Naive thymus-derived CD4-positive, alpha-beta T cell (primary cell): ENCODE measurements around the gene DOCK8. TPM values are rescaled to one million over a fixed set of nuclear protein-coding genes. Genes with fewer than 3 reads are reported as not detected.
"Not testable (repeated sequence)": the region's sequence is repeated elsewhere in the genome, so short reads cannot be mapped to it uniquely, and the experiment has no call there.

Experiments used
- ATAC-seq: fragments of 150-1000 bp; cut with Tn5 transposase; 2 replicates; pipeline ENCODE4 v1.10.0; 2021; ENCODE audit warnings: mild to moderate bottlenecking, moderate library complexity
- CTCF ChIA-PET: fragments of 350-600 bp; sonication (Branson Sonifier 250); formaldehyde crosslinking; loops from one replicate; lab custom pipeline; 2021; ENCODE audit warnings: antibody characterized with exemption; lab: Charles Lee
- POLR2A ChIA-PET: fragments of 350-600 bp; sonication (Branson Sonifier 250); formaldehyde crosslinking; loops from one replicate; lab custom pipeline; 2021; ENCODE audit warnings: antibody characterized with exemption, inconsistent platforms; lab: Charles Lee
- DNase-seq, 9 donors: peaks; one replicate each; pipeline versions ENCODE4 v3.0.0 to v3.0.0-alpha.2; 2020 to 2022; ENCODE audit warnings: mixed read lengths in 1 of 9
- H3K27ac ChIP-seq: one replicate; pipeline ENCODE4 v1.7.0; 2013; ENCODE audit warnings: mild to moderate bottlenecking, low read depth, low read length, moderate library complexity
- H3K27me3 ChIP-seq, 2 donors: one replicate each; pipeline ENCODE4 v1.7.0; 2013; ENCODE audit warnings: low read length in 2 of 2, mild to moderate bottlenecking in 2 of 2, moderate library complexity in 2 of 2; ENCODE audit not compliant: control insufficient read depth in 2 of 2, insufficient read depth in 2 of 2
- H3K36me3 ChIP-seq, 3 experiments: 1 replicate in 2 of 3; 2 replicates in 1 of 3; pipeline ENCODE4 v1.7.0; 2013; ENCODE audit warnings: low read length in 3 of 3, mild to moderate bottlenecking in 3 of 3, moderate library complexity in 1 of 3; ENCODE audit not compliant: insufficient read depth in 3 of 3, control insufficient read depth in 2 of 3
- H3K4me1 ChIP-seq, 2 donors: one replicate each; pipeline ENCODE4 v1.7.0; 2013; ENCODE audit warnings: low read length in 2 of 2, mild to moderate bottlenecking in 2 of 2, moderate library complexity in 1 of 2; ENCODE audit not compliant: control insufficient read depth in 2 of 2, insufficient read depth in 2 of 2
- H3K4me3 ChIP-seq: 2 replicates; pipeline ENCODE4 v1.7.0; 2013; ENCODE audit warnings: mild to moderate bottlenecking, low read length
- H3K9me3 ChIP-seq, 3 experiments: 1 replicate in 2 of 3; 2 replicates in 1 of 3; pipeline ENCODE4 v1.7.0; 2013; ENCODE audit warnings: low read length in 3 of 3; ENCODE audit not compliant: control insufficient read depth in 2 of 3
- H3K27ac Mint-ChIP-seq, 9 donors: one replicate each; pipeline ENCODE4 v1.8.0; 2020 to 2022; ENCODE audit warnings: mixed read lengths in 9 of 9, mild to moderate bottlenecking in 8 of 9, moderate library complexity in 5 of 9, inconsistent platforms in 2 of 9
- H3K27me3 Mint-ChIP-seq, 5 donors: one replicate each; pipeline ENCODE4 v1.8.0; 2021 to 2022; ENCODE audit warnings: mixed read lengths in 5 of 5, mild to moderate bottlenecking in 1 of 5
- H3K36me3 Mint-ChIP-seq, 5 donors: one replicate each; pipeline ENCODE4 v1.8.0; 2020 to 2022; ENCODE audit warnings: mixed read lengths in 5 of 5, mild to moderate bottlenecking in 3 of 5, inconsistent platforms in 1 of 5
- H3K4me1 Mint-ChIP-seq, 7 donors: one replicate each; pipeline ENCODE4 v1.8.0; 2020 to 2022; ENCODE audit warnings: mixed read lengths in 7 of 7, mild to moderate bottlenecking in 3 of 7, inconsistent platforms in 1 of 7
- H3K4me3 Mint-ChIP-seq, 10 donors: one replicate each; pipeline ENCODE4 v1.8.0; 2020 to 2022; ENCODE audit warnings: mild to moderate bottlenecking in 10 of 10, mixed read lengths in 10 of 10, moderate library complexity in 6 of 10, inconsistent platforms in 2 of 10
- H3K9me3 Mint-ChIP-seq, 11 donors: one replicate each; pipeline ENCODE4 v1.8.0; 2020 to 2022; ENCODE audit warnings: mixed read lengths in 11 of 11, mild to moderate bottlenecking in 4 of 11, inconsistent platforms in 1 of 11, moderate library complexity in 1 of 11
- intact Hi-C, 2 donors: fragments of 100-400 bp; cut with micrococcal nuclease; formaldehyde crosslinking; loops; one replicate each; pipeline ENCODE4 v1.15.1; 2023
- polyA plus RNA-seq, 2 donors: library from polyadenylated mRNA; unstranded; fragments of 300-500 nt; fragmentation: Illumina TruSeq; gene quantifications; one replicate each; pipeline ENCODE4 v1.2.3, GENCODE V29; 2021
- total RNA-seq, 6 experiments: library from RNA in 5 of 6; stranded (reverse) in 5 of 6; gene quantifications; 1 replicate in 5 of 6; 2 replicates in 1 of 6; pipeline ENCODE4 v1.2.3 and lab custom pipeline; 2021 to 2026

DOCK8 gene
- total and polyA plus RNA-seq, 7 experiments from 2014 or later: 47.7 to 294 (median 225) TPM

GRCh38 chr9:215631-216155, 1.0 kb downstream of the DOCK8 start:
- no peak overlapping the region for H3K27ac ChIP-seq
- Mint-ChIP-seq H3K9me3 (no peaks in the 10 kb centered on the region), H3K27me3 (peaks cover 9 to 25% (median 12%) of the 10 kb centered on the region in 5 donors), H3K27ac (peak overlapping the region in 2 of 9 donors; percentile 34 to 85), H3K4me3 (peak overlapping the region; percentile 81 to 92 (median 86)), H3K36me3 (peaks cover 0 to 22% (median 0%) of the 10 kb centered on the region in 5 donors), H3K4me1 (peaks cover 0 to 29% (median 7%) of the 10 kb centered on the region in 7 donors)
- POLR2A ChIA-PET: interaction anchor here (1.2 to 3.2 kb wide), 2 partner anchors 57 to 65 kb away, joined by 3 to 12 read pairs; no protein-coding TSS in a partner anchor
- H3K4me3 ChIP-seq: peak overlapping the region; percentile 56
- no peaks in the 10 kb centered on the region for H3K27me3 ChIP-seq
- no peaks in the 10 kb centered on the region for H3K36me3 ChIP-seq
- CTCF ChIA-PET: interaction anchor here (0.6 to 0.9 kb wide), 2 partner anchors 8 to 11 kb away, joined by 3 read pairs; no protein-coding TSS in a partner anchor
- H3K9me3 ChIP-seq: no peaks in the 10 kb centered on the region
- peaks cover 0 to 6% of the 10 kb centered on the region in 2 donors for H3K4me1 ChIP-seq
- no peak for ATAC-seq
- intact Hi-C loops: loop anchor here (1.0 kb wide), 3 partner anchors 8 to 92 kb away; no protein-coding TSS in a partner anchor
- DNase-seq: no peak

GRCh38 chr9:216866-217265, 2.2 kb downstream of the DOCK8 start:
- no peak for DNase-seq
- Histone ChIP-seq H3K9me3 (no peaks in the 10 kb centered on the region), H3K27me3 (no peaks in the 10 kb centered on the region), H3K36me3 (no peaks in the 10 kb centered on the region), H3K4me1 (peaks cover 1 to 6% of the 10 kb centered on the region in 2 donors), H3K27ac (no peak overlapping the region), H3K4me3 (no peak overlapping the region)
- Mint-ChIP-seq H3K9me3 (no peaks in the 10 kb centered on the region), H3K27me3 (peaks cover 9 to 25% (median 12%) of the 10 kb centered on the region in 5 donors), H3K4me3 (peak overlapping the region in 3 of 10 donors; percentile 12 to 87 (median 17)), H3K4me1 (peaks cover 0 to 34% (median 7%) of the 10 kb centered on the region in 7 donors), H3K36me3 (peaks cover 0 to 25% (median 0%) of the 10 kb centered on the region in 5 donors), H3K27ac (peak overlapping the region in 2 of 9 donors; percentile 2 to 3)
- CTCF ChIA-PET: interaction anchor here (1.3 kb wide), 1 partner anchor 61 kb away, joined by 5 read pairs; no protein-coding TSS in a partner anchor
- intact Hi-C loops: no loop called here
- no peak for ATAC-seq
- POLR2A ChIA-PET: interaction anchor here (3.2 kb wide), 1 partner anchor 56 kb away, joined by 12 read pairs; no protein-coding TSS in a partner anchor

- intact Hi-C loops: no loop called here
- H3K27ac ChIP-seq: no peak overlapping the region
- POLR2A ChIA-PET: no interaction called here
- ATAC-seq (no peak), DNase-seq (no peak)
- Mint-ChIP-seq H3K27ac (no peak overlapping the region), H3K4me3 (peak overlapping the region in 1 of 10 donors; percentile 20), H3K9me3 (no peaks in the 10 kb centered on the region), H3K36me3 (peaks cover 0 to 28% (median 0%) of the 10 kb centered on the region in 5 donors), H3K4me1 (peaks cover 0 to 45% (median 8%) of the 10 kb centered on the region in 7 donors), H3K27me3 (peaks cover 9 to 30% (median 12%) of the 10 kb centered on the region in 5 donors)
- H3K36me3 ChIP-seq: no peaks in the 10 kb centered on the region
- H3K4me3 ChIP-seq: no peak overlapping the region
- H3K27me3 ChIP-seq: no peaks in the 10 kb centered on the region
- CTCF ChIA-PET: interaction anchor here (1.3 kb wide), 1 partner anchor 60 kb away, joined by 5 read pairs; no protein-coding TSS in a partner anchor
- H3K4me1 ChIP-seq: peaks cover 6% of the 10 kb centered on the region in 2 donors
- H3K9me3 ChIP-seq: no peaks in the 10 kb centered on the region
Measured at GRCh38 chr9:217950-218349, 3.3 kb downstream of the DOCK8 start.

GRCh38 chr9:219036-219435, 4.4 kb downstream of the DOCK8 start:
- H3K36me3 Mint-ChIP-seq: peaks cover 0 to 28% (median 0%) of the 10 kb centered on the region in 5 donors
- CTCF ChIA-PET, H3K27me3 ChIP-seq, H3K36me3 ChIP-seq, ATAC-seq, H3K4me1 ChIP-seq, H3K27ac Mint-ChIP-seq, H3K4me3 Mint-ChIP-seq, H3K9me3 Mint-ChIP-seq, H3K4me3 ChIP-seq, DNase-seq, H3K9me3 ChIP-seq, POLR2A ChIA-PET, intact Hi-C loops, H3K27ac ChIP-seq: not testable (repeated sequence)
- peaks cover 8 to 30% (median 12%) of the 10 kb centered on the region in 5 donors for H3K27me3 Mint-ChIP-seq
- H3K4me1 Mint-ChIP-seq: peaks cover 0 to 48% (median 10%) of the 10 kb centered on the region in 7 donors

GRCh38 chr9:219670-220365, 5.2 kb downstream of the DOCK8 start:
- Histone ChIP-seq H3K4me1 (peaks cover 6% of the 10 kb centered on the region in 2 donors), H3K27ac (no peak overlapping the region), H3K36me3 (no peaks in the 10 kb centered on the region), H3K27me3 (no peaks in the 10 kb centered on the region), H3K4me3 (no peak overlapping the region), H3K9me3 (no peaks in the 10 kb centered on the region)
- ChIA-PET POLR2A (interaction anchor here (0.9 kb wide), 1 partner anchor 53 kb away, joined by 4 read pairs; no protein-coding TSS in a partner anchor), CTCF (no interaction called here)
- Mint-ChIP-seq H3K4me3 (no peak overlapping the region), H3K27ac (no peak overlapping the region), H3K9me3 (no peaks in the 10 kb centered on the region), H3K36me3 (peaks cover 0 to 33% (median 0%) of the 10 kb centered on the region in 5 donors), H3K4me1 (peaks cover 0 to 48% (median 10%) of the 10 kb centered on the region in 7 donors), H3K27me3 (peaks cover 8 to 30% (median 12%) of the 10 kb centered on the region in 5 donors)
- intact Hi-C loops: no loop called here
- DNase-seq: no peak
- no peak for ATAC-seq

GRCh38 chr9:221989-222776, 7.5 kb downstream of the DOCK8 start:
- H3K27ac Mint-ChIP-seq: peak overlapping the region in 1 of 9 donors; percentile 78
- no peaks in the 10 kb centered on the region for H3K9me3 ChIP-seq
- peaks cover 2 to 17% (median 4%) of the 10 kb centered on the region in 5 donors for H3K27me3 Mint-ChIP-seq
- ATAC-seq: peak; percentile 45
- intact Hi-C loops: loop anchor here in 1 of 2 donors (2.0 kb wide), 1 partner anchor 17 kb away; no protein-coding TSS in a partner anchor
- peaks cover 0 to 22% (median 0%) of the 10 kb centered on the region in 5 donors for H3K36me3 Mint-ChIP-seq
- no peak overlapping the region for H3K4me3 ChIP-seq
- no peaks in the 10 kb centered on the region for H3K36me3 ChIP-seq
- peaks cover 0 to 6% of the 10 kb centered on the region in 2 donors for H3K4me1 ChIP-seq
- no peaks in the 10 kb centered on the region for H3K9me3 Mint-ChIP-seq
- no peak overlapping the region for H3K27ac ChIP-seq
- ChIA-PET POLR2A (interaction anchor here (0.6 kb wide), 1 partner anchor 530 kb away, joined by 4 read pairs; no protein-coding TSS in a partner anchor), CTCF (no interaction called here)
- peaks cover 0 to 31% (median 10%) of the 10 kb centered on the region in 7 donors for H3K4me1 Mint-ChIP-seq
- H3K4me3 Mint-ChIP-seq: peak overlapping the region in 2 of 10 donors; percentile 4 to 79
- no peaks in the 10 kb centered on the region for H3K27me3 ChIP-seq
- no peak for DNase-seq
